IMR-90 (cell line): Measurements from ENCODE around the gene CD101. TPM values are rescaled to one million over a fixed set of nuclear protein-coding genes. Genes with fewer than 3 reads are reported as not detected.
A peak's percentile ranks its signal among the peaks of the same experiment; 100 is the strongest.

Source experiments
- ATAC-seq: fragments of 200-7000 bp; cut with Tn5 transposase; 2 replicates; pipeline ENCODE4 v1.9.1; 2020; ENCODE audit warnings: low read depth, mild to moderate bottlenecking, moderate library complexity
- BruUV-seq: library from RNA; stranded (reverse); fragments of 400-500 nt; replicated peaks from 2 replicates; lab custom pipeline; 2021; lab: Mats Ljungman, UMichigan
- CTCF ChIA-PET: fragments of 300-600 bp; formaldehyde crosslinking; extraction: SDS; loops from one replicate; lab custom pipeline; 2021; ENCODE audit warnings: antibody characterized with exemption; lab: Yijun Ruan, JAX
- POLR2A ChIA-PET: fragments of 300-600 bp; sonication (Branson Sonifier 250); formaldehyde crosslinking; loops from one replicate; lab custom pipeline; 2022; ENCODE audit warnings: antibody characterized with exemption; ENCODE audit not compliant: unreplicated experiment; lab: Charles Lee
- DNase-seq: peaks from one replicate; pipeline ENCODE4 v3.0.0; 2013
- H2AFZ ChIP-seq: replicated peaks from 2 replicates; pipeline ENCODE3; 2013; ENCODE audit warnings: low read length, mild to moderate bottlenecking; ENCODE audit not compliant: poor library complexity
- H2AK5ac ChIP-seq: 2 replicates; pipeline ENCODE4 v1.6.1; 2013; ENCODE audit warnings: low read depth, low read length, inconsistent platforms
- H2AK9ac ChIP-seq: replicated peaks from 2 replicates; pipeline ENCODE3; 2013; ENCODE audit warnings: mild to moderate bottlenecking, low read depth, low read length, moderate library complexity; ENCODE audit not compliant: poor library complexity
- H2BK120ac ChIP-seq: 2 replicates; pipeline ENCODE4 v1.6.1; 2013; ENCODE audit warnings: low read depth, low read length, inconsistent platforms
- H2BK15ac ChIP-seq: 3 replicates; pipeline ENCODE4 v1.6.1; 2013; ENCODE audit warnings: low read depth, low read length, inconsistent platforms
- H2BK20ac ChIP-seq: 2 replicates; pipeline ENCODE4 v1.6.1; 2013; ENCODE audit warnings: low read depth, mild to moderate bottlenecking, inconsistent platforms, low read length, moderate library complexity
- H2BK5ac ChIP-seq: 2 replicates; pipeline ENCODE4 v1.6.1; 2013; ENCODE audit warnings: mild to moderate bottlenecking, low read depth, low read length, inconsistent platforms; ENCODE audit not compliant: poor library complexity, severe bottlenecking
- H3K14ac ChIP-seq: replicated peaks from 2 replicates; pipeline ENCODE4 v1.6.1; 2013; ENCODE audit warnings: low read depth, low read length, inconsistent platforms
- H3K18ac ChIP-seq: 2 replicates; pipeline ENCODE4 v1.6.1; 2013; ENCODE audit warnings: low read depth, low read length, control low read depth
- H3K23ac ChIP-seq: 2 replicates; pipeline ENCODE4 v1.6.1; 2013; ENCODE audit warnings: low read depth, low read length, inconsistent platforms
- H3K27ac ChIP-seq: 2 replicates; pipeline ENCODE4 v1.5.1; 2013; ENCODE audit warnings: mild to moderate bottlenecking, control low read depth, low read length; ENCODE audit not compliant: insufficient read depth
- H3K27me3 ChIP-seq: 2 replicates; pipeline ENCODE4 v1.6.1; 2013; ENCODE audit warnings: low read length; ENCODE audit not compliant: control insufficient read depth, insufficient read depth
- H3K36me3 ChIP-seq: 2 replicates; pipeline ENCODE4 v1.6.1; 2013; ENCODE audit warnings: low read length, mixed read lengths; ENCODE audit not compliant: control insufficient read depth, insufficient read depth
- H3K4ac ChIP-seq: 2 replicates; pipeline ENCODE4 v1.6.1; 2013; ENCODE audit warnings: low read depth, low read length, inconsistent platforms
- H3K4me1 ChIP-seq: 2 replicates; pipeline ENCODE4 v1.6.1; 2013; ENCODE audit warnings: low read length, mixed read lengths; ENCODE audit not compliant: control insufficient read depth, insufficient read depth
- H3K4me2 ChIP-seq: 2 replicates; pipeline ENCODE4 v1.6.1; 2013; ENCODE audit warnings: low read depth, mild to moderate bottlenecking, control low read depth, low read length, moderate library complexity
- H3K4me3 ChIP-seq: 2 replicates; pipeline ENCODE4 v1.5.1; 2013; ENCODE audit warnings: low read depth, mild to moderate bottlenecking, control low read depth, low read length, moderate library complexity; ENCODE audit not compliant: insufficient read depth
- H3K56ac ChIP-seq: 2 replicates; pipeline ENCODE4 v1.6.1; 2013; ENCODE audit warnings: low read length, inconsistent platforms; ENCODE audit not compliant: insufficient read depth; ENCODE audit errors: extremely low read depth
- H3K79me1 ChIP-seq, 2 experiments: 2 replicates each; pipeline ENCODE4 v1.6.1; 2013; ENCODE audit warnings: low read length in 2 of 2, inconsistent platforms in 1 of 2, low read depth in 1 of 2
- H3K9ac ChIP-seq: 2 replicates; pipeline ENCODE4 v1.6.1; 2013; ENCODE audit warnings: low read depth, low read length, control low read depth
- H3K9me1 ChIP-seq: 2 replicates; pipeline ENCODE4 v1.6.1; 2013; ENCODE audit warnings: low read length, inconsistent platforms; ENCODE audit not compliant: insufficient read depth
- H3K9me3 ChIP-seq: 2 replicates; pipeline ENCODE4 v1.6.1; 2013; ENCODE audit warnings: low read length; ENCODE audit not compliant: control insufficient read depth, insufficient read depth
- H4K20me1 ChIP-seq: 2 replicates; pipeline ENCODE4 v1.6.1; 2013; ENCODE audit warnings: low read length, inconsistent platforms; ENCODE audit not compliant: insufficient read depth
- H4K5ac ChIP-seq: 2 replicates; pipeline ENCODE4 v1.6.1; 2013; ENCODE audit warnings: mild to moderate bottlenecking, low read depth, low read length, control low read depth
- H4K8ac ChIP-seq, 2 experiments: 2 replicates each; pipeline ENCODE4 v1.6.1; 2013; ENCODE audit warnings: low read depth in 2 of 2, low read length in 2 of 2, control low read depth in 1 of 2, inconsistent platforms in 1 of 2
- H4K91ac ChIP-seq: 2 replicates; pipeline ENCODE4 v1.6.1; 2013; ENCODE audit warnings: low read depth, low read length, inconsistent platforms; ENCODE audit not compliant: insufficient read depth
- BHLHE40 ChIP-seq: fragments of 150-350 bp; IDR thresholded peaks from 2 replicates; pipeline ENCODE4 v1.6.1; 2016; ENCODE audit warnings: mild to moderate bottlenecking, low read depth, low read length
- CHD1 ChIP-seq: IDR thresholded peaks from 2 replicates; pipeline ENCODE4 v1.6.1; 2012; ENCODE audit warnings: low read depth, low read length, improper control_type of control experiment
- MAFK ChIP-seq: IDR thresholded peaks from 2 replicates; pipeline ENCODE4 v1.6.1; 2012; ENCODE audit warnings: low read depth, low read length, improper control_type of control experiment
- MAZ ChIP-seq: IDR thresholded peaks from 2 replicates; pipeline ENCODE4 v1.6.1; 2012; ENCODE audit warnings: low read depth, mild to moderate bottlenecking, low read length, improper control_type of control experiment, moderate library complexity, borderline replicate concordance
- MXI1 ChIP-seq: IDR thresholded peaks from 2 replicates; pipeline ENCODE4 v1.6.1; 2012; ENCODE audit warnings: low read depth, mild to moderate bottlenecking, low read length, moderate library complexity, borderline replicate concordance
- POLR2A ChIP-seq: IDR thresholded peaks from 2 replicates; pipeline ENCODE4 v1.6.1; 2012; ENCODE audit warnings: mild to moderate bottlenecking, low read depth, low read length
- RCOR1 ChIP-seq: IDR thresholded peaks from 2 replicates; pipeline ENCODE4 v1.6.1; 2012; ENCODE audit warnings: mild to moderate bottlenecking, low read length, improper control_type of control experiment; ENCODE audit not compliant: insufficient replicate concordance
- RFX5 ChIP-seq: IDR thresholded peaks from 2 replicates; pipeline ENCODE4 v1.8.0; 2012; ENCODE audit warnings: low read depth, mild to moderate bottlenecking, low read length, moderate library complexity
- SMC3 ChIP-seq: fragments of 150-350 bp; IDR thresholded peaks from 2 replicates; pipeline ENCODE4 v1.6.1; 2016; ENCODE audit warnings: low read depth, mild to moderate bottlenecking, antibody characterized with exemption, low read length, moderate library complexity
- WGBS, 2 experiments: methylation state at CpG; one replicate each; pipeline versions ENCODE4 v1.1.5 to v1.1.7; 2013; ENCODE audit warnings: missing lambda C conversion rate in 2 of 2; ENCODE audit not compliant: insufficient read length in 1 of 2; ENCODE audit errors: extremely low coverage in 2 of 2; 5-methylcytosine and 5-hydroxymethylcytosine counted together
- dilution Hi-C: fragments of 300-500 bp; cut with HindIII; formaldehyde crosslinking; loops from one replicate; pipeline ENCODE4 v1.14.3; 2018; ENCODE audit warnings: low sequenced_read_pairs; ENCODE audit not compliant: unreplicated experiment
- in situ Hi-C: fragments of 300-500 bp; cut with MboI; formaldehyde crosslinking; loops from 3 replicates; pipeline ENCODE4 v1.14.3; 2019; ENCODE audit warnings: low sequenced_read_pairs, inconsistent platforms, mixed read lengths
- intact Hi-C: fragments of 100-400 bp; cut with micrococcal nuclease; formaldehyde crosslinking; loops from 2 replicates; pipeline ENCODE4 v1.10.0; 2022
- polyA plus RNA-seq, 3 experiments: library from polyadenylated mRNA; depleted of rRNA; stranded (reverse); fragments of >200 nt; gene quantifications; 2 replicates each; pipeline ENCODE4 v1.2.3, GENCODE V29; 2012; ENCODE audit warnings: low replicate concordance in 1 of 3
- total RNA-seq: library from RNA; depleted of rRNA; stranded (reverse); fragments of >200 nt; gene quantifications from 2 replicates; pipeline ENCODE4 v1.2.3, GENCODE V29; 2012
- TF ChIP-seq, protein P1 (sequence below): fragments of 150-350 bp; IDR thresholded peaks from 2 replicates; pipeline ENCODE4 v1.6.1; 2016; ENCODE audit warnings: low read depth, mild to moderate bottlenecking, low read length, moderate library complexity, borderline replicate concordance

Gene CD101
- total and polyA plus RNA-seq, 2 of the 4 experiments (the other 2 are of a cell fraction), result not detected

DNA sequence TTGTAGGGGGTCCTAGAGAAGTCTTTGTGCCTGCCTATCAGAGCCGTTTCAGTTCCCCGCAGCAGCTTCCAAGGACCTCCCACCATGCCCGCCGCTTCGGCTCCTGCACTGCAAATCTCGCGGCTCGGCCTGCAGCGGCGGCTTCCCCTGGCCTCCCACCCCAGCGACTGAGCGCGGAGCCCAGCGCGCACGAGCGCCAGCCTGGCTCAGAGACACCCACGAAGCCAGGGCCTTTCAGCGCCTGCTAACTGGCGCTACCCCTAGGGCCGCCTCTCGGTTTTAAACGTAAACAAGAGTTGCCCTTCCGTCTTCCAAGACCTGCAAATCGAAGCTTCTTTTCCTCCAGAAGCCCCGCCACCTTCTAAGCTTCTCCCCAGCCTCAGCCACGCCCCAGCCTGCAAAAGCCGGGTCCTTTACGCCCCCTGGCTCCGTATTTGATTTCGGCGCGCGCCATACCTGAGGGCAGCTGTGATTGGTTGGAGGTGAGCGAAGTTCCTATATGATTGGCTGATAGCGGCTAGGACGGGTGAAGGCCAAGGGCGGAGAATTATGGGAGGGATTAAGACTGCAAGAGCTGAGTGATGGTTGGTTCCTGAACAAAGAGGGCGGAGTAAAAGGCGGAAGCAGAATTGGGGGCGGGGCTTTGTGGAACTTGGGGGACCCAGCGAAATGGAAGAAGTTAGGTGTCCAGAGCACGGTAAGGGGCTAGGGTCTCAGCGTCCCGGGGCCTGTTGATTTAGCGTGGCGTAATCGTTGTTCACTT lies 58.3 kb downstream of the CD101 start, which contains the start of gene TTF2:
Gene TTF2, plus strand, starts transcription at position 649 of the 763 bp plus-strand sequence. Its CDS starts 21 bp downstream, at position 670.
- Histone ChIP-seq H3K9me1 (peaks cover 3% of the 10 kb centered on the region; the same call in 1 of the 2 replicates), H3K36me3 (no peaks in the 10 kb centered on the region), H2BK15ac (no peak within 1 kb of the TSS), H2AK5ac (0 out of 2 replicates have a peak within 1 kb of the TSS, but pooled peaks have one; percentile 1), H3K4me2 (peak within 1 kb of the TSS; percentile 90), H3K4ac (peak within 1 kb of the TSS; percentile 14), H3K4me1 (no peaks in the 10 kb centered on the region; the same call in 1 of the 2 replicates), H2AFZ (peak within 1 kb of the TSS; percentile 94), H3K27ac (peak within 1 kb of the TSS; percentile 31; the same call in 1 of the 2 replicates), H3K14ac (0 out of 2 replicates have a peak within 1 kb of the TSS, but pooled peaks have one; percentile 14), H2AK9ac (peak within 1 kb of the TSS; percentile 95), H3K27me3 (no peaks in the 10 kb centered on the region), H4K91ac (no peak within 1 kb of the TSS; the same call in 1 of the 2 replicates), H3K9ac (peak within 1 kb of the TSS; percentile 65), H2BK120ac (no peak within 1 kb of the TSS), H2BK5ac (no peak within 1 kb of the TSS), H3K79me1 (peaks cover 0 to 11% of the 10 kb centered on the region in 2 experiments; a peak in 2 of 4 replicates), H3K18ac (no peak within 1 kb of the TSS), H3K9me3 (no peaks in the 10 kb centered on the region), H3K56ac (peak within 1 kb of the TSS; percentile 27; the same call in 1 of the 2 replicates), H3K4me3 (peak within 1 kb of the TSS; percentile 64), H3K23ac (0 out of 2 replicates have a peak within 1 kb of the TSS, but pooled peaks have one; percentile 18), H4K8ac (peak within 1 kb of the TSS; percentile 27 to 64; a peak in 1 of 4 replicates), H4K20me1 (no peaks in the 10 kb centered on the region), H2BK20ac (no peak within 1 kb of the TSS; the same call in 1 of the 2 replicates), H4K5ac (no peak within 1 kb of the TSS)
- ChIA-PET CTCF (interaction anchor here (0.9 to 1.6 kb wide), 2 partner anchors 225 to 485 kb away, joined by 3 to 5 read pairs; no protein-coding TSS in a partner anchor), POLR2A (no interaction called here)
- peak; percentile 98 for DNase-seq
- peak; percentile 35 for TF ChIP-seq RCOR1
- peak; percentile 71; the same call in 1 of the 2 replicates for TF ChIP-seq POLR2A
- no peak for TF ChIP-seq RFX5
- no peak for TF ChIP-seq MAFK
- TF ChIP-seq SMC3, result no peak
- TF ChIP-seq CHD1, result no peak
- TF ChIP-seq, protein P1, sequence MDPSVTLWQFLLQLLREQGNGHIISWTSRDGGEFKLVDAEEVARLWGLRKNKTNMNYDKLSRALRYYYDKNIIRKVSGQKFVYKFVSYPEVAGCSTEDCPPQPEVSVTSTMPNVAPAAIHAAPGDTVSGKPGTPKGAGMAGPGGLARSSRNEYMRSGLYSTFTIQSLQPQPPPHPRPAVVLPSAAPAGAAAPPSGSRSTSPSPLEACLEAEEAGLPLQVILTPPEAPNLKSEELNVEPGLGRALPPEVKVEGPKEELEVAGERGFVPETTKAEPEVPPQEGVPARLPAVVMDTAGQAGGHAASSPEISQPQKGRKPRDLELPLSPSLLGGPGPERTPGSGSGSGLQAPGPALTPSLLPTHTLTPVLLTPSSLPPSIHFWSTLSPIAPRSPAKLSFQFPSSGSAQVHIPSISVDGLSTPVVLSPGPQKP, result no peak
- TF ChIP-seq MXI1, result peak; percentile 93
- peak; percentile 45 for TF ChIP-seq BHLHE40
- TF ChIP-seq MAZ, result peak; percentile 23; the same call in 1 of the 2 replicates
- BruUV-seq, result no TSS peak
- intact Hi-C loops (loop anchor here (1.0 to 10.0 kb wide), 4 partner anchors 215 to 865 kb away; partner anchors contain the start of genes GDAP2 and WDR3), in situ Hi-C loops (no loop called here), dilution Hi-C loops (no loop called here)
- ATAC-seq, result peak; percentile 98
- 0% methylated on average over 21 of the region's 48 CpGs; no CpG with 5 or more reads in 1 of the 2 experiments for WGBS, 2 experiments
